LNCAP (cell line): Measurements from ENCODE around the gene DOCK1.

ENCODE experiments used
- TF ChIP-seq, protein P1 (sequence below): fragments of 450-650 bp; IDR thresholded peaks from 2 replicates; pipeline ENCODE4 v1.5.1; 2017; ENCODE audit warnings: mild to moderate bottlenecking

Gene DOCK1

DNA sequence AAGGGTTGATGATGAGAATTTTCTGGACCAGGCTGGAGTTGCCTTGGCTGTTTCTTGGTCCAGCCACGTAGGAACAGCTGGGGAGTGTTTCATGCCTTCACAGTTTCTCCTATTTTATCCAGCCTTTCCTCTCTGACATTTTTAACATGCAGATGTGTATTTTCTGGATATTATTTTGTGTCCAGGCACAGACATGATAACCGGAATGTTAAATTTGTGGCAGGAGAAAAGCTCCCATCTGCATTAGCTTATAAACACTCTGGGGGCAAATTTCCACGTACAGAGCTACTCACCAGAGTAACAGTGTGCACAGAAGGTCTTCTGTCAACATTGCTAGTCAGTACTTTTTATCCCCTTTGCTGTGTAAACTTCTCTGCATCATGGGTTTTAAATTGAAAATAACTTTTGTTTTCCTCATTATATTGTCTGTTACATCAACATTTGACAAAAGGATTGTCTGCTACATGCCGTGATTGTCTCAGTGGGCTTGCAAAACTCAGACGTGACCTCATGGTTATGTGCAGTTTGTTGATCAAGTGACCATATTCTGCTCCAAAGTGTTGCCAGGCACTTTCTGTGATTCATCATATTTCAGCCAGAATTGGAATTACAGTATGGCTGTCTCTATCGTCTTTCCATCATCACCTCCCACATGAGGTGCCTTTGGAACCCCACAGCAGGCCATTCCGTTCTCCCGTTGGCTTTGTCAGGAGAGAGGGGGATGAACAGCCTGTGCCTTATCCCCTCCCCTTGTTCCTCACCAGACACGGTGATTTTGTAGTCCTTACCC is 249.8 kb downstream of the DOCK1 start:
- TF ChIP-seq, protein P1, sequence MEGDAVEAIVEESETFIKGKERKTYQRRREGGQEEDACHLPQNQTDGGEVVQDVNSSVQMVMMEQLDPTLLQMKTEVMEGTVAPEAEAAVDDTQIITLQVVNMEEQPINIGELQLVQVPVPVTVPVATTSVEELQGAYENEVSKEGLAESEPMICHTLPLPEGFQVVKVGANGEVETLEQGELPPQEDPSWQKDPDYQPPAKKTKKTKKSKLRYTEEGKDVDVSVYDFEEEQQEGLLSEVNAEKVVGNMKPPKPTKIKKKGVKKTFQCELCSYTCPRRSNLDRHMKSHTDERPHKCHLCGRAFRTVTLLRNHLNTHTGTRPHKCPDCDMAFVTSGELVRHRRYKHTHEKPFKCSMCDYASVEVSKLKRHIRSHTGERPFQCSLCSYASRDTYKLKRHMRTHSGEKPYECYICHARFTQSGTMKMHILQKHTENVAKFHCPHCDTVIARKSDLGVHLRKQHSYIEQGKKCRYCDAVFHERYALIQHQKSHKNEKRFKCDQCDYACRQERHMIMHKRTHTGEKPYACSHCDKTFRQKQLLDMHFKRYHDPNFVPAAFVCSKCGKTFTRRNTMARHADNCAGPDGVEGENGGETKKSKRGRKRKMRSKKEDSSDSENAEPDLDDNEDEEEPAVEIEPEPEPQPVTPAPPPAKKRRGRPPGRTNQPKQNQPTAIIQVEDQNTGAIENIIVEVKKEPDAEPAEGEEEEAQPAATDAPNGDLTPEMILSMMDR: no peak

GRCh38 chr10:127157089-127157488 is 251.9 kb downstream of the DOCK1 start:
- TF ChIP-seq, protein P1: no peak

GRCh38 chr10:127157506-127158200 is 252.4 kb downstream of the DOCK1 start:
- TF ChIP-seq, protein P1: no peak

GRCh38 chr10:127158662-127159061 is 253.4 kb downstream of the DOCK1 start:
- TF ChIP-seq, protein P1: no peak

GRCh38 chr10:127159648-127160245 is 254.5 kb downstream of the DOCK1 start:
- TF ChIP-seq, protein P1: no peak

DNA sequence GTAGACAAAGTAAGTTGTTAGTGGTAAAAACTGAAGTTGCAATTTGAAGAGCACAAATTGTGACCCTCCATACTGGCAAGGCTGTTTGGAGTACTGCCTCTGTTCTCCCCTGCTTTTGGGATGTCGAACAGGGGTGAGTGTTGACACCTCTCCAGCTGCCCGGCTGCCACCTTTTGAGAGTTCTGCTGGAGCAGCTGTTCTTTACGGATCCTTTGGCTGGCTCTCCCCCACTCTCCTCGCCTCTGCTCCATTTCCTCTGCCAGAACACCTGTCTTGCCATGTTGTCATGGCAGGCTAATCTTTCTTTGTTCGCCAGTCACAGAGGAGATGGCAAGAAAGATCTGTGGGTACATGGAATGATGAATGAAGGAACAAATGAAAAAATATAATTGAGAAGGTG is 256.3 kb downstream of the DOCK1 start:
- TF ChIP-seq, protein P1: no peak

DNA sequence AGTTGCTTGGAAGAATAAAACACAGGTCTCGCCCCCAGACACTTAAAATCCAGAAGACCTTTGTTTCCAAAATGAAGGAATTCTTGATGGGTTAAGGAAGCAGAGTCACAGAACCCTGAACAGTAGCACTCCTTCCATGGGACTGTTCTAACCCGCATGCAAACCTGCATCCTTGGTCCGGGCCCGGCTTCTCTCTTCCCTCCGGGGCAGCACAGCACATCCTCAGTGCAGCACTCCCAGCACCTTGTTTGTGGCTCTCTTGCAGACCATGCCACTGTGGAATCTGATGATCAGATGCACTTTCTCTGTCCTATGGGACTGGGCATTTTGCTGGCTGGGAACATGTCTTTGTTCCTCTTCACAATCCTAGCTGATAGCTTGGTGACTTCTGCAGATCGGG is 257.6 kb downstream of the DOCK1 start:
- TF ChIP-seq, protein P1: no peak
